ENCODE results near the gene TANGO2.

Gene TANGO2

DNA sequence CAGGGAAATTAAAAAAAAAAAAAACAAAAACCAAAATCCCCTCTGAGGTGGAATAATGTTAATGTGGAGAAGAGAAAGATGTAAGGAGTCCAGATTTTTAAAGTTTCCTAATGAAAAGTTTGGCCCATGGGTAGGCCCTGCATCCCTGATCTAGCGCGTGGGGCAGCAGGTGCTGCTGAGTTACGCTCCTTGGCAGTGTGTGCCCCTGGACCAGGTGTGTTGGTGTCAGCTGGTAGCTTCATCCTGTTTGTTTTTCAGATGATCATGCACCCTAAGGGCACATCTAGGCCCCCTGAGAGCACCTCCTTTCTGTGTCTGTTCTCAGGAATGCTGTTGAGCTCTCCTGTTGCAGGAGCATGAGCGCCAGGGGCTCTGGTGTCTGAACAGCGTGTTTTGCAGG, 65.9 kb downstream of the TANGO2 start:
- no peak for DNase-seq (ENCODE audit: extremely low read depth, low read depth)
- TF ChIP-seq, protein P1, sequence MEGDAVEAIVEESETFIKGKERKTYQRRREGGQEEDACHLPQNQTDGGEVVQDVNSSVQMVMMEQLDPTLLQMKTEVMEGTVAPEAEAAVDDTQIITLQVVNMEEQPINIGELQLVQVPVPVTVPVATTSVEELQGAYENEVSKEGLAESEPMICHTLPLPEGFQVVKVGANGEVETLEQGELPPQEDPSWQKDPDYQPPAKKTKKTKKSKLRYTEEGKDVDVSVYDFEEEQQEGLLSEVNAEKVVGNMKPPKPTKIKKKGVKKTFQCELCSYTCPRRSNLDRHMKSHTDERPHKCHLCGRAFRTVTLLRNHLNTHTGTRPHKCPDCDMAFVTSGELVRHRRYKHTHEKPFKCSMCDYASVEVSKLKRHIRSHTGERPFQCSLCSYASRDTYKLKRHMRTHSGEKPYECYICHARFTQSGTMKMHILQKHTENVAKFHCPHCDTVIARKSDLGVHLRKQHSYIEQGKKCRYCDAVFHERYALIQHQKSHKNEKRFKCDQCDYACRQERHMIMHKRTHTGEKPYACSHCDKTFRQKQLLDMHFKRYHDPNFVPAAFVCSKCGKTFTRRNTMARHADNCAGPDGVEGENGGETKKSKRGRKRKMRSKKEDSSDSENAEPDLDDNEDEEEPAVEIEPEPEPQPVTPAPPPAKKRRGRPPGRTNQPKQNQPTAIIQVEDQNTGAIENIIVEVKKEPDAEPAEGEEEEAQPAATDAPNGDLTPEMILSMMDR (IDR thresholded peaks at IDR 0.05; ENCODE audit: low read depth, low read length): no peak

DNA sequence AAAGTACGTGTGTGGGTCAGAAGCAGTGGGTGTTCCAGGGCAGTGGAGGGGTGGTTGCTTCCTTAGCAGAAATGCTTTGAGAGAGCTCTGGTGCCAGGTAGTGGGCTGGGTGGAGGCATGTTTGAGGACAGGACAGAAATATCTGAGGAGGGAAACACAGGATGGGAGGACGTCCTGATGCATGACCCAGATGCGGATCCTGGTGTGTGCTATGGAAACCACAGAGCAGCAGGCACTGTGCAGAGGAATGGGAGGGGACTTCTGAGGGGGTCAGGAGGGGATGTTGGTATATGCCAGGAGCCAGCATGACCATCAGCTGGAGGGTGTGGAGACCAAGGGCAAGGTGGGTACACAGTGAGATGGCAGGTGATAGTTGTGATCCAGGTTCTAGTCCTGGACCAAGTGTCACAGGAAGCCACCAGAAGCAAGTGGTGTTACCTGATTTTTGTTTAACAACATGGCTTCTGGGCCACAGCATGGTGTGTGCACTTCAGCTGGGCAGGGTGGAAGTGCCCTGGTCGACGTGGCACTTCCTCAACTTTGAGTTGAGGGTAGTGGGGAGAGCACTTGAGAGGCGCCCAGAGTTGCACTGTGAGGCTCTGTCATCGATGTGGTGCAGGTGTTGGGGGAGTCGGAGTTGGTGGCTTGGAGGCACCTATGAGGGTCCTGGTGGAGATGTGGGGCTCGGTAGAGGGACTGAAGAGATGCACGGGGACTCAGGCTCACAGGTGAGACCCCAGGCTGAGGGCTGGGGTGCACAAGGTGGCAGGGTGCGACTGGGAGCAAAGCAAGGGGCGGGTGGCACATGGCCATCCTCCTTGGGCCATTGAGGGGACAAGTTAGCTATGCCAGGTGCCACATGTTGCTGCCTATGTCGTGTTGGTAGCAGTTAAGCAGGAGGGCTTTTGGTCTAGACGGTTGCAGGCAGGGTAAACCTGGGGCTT, 66.7 kb downstream of the TANGO2 start:
- TF ChIP-seq, protein P1 (IDR thresholded peaks at IDR 0.05; ENCODE audit: low read depth, low read length): no peak
- DNase-seq (ENCODE audit: extremely low read depth, low read depth): no peak

DNA sequence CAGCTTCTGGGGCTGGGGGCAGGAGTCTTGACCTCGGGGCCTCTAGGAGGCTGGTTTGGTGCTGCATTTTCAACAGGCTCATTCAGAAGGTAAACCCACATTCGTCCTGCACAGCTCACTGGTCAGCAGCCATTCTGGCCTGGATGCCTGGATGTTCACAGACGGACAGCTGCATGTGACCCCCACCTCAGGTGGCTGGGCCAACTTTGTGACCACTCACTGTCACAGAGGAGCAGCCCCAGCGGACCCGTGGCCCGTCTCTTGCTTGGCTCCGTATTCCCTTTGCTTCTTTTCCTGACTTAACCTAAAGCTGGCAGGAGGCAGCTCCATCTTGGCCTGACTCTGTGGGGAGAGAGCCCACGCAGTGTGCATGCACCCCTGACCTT, 67.3 kb downstream of the TANGO2 start:
- TF ChIP-seq, protein P1 (IDR thresholded peaks at IDR 0.05; ENCODE audit: low read depth, low read length): no peak
- DNase-seq (ENCODE audit: extremely low read depth, low read depth): no peak

DNA sequence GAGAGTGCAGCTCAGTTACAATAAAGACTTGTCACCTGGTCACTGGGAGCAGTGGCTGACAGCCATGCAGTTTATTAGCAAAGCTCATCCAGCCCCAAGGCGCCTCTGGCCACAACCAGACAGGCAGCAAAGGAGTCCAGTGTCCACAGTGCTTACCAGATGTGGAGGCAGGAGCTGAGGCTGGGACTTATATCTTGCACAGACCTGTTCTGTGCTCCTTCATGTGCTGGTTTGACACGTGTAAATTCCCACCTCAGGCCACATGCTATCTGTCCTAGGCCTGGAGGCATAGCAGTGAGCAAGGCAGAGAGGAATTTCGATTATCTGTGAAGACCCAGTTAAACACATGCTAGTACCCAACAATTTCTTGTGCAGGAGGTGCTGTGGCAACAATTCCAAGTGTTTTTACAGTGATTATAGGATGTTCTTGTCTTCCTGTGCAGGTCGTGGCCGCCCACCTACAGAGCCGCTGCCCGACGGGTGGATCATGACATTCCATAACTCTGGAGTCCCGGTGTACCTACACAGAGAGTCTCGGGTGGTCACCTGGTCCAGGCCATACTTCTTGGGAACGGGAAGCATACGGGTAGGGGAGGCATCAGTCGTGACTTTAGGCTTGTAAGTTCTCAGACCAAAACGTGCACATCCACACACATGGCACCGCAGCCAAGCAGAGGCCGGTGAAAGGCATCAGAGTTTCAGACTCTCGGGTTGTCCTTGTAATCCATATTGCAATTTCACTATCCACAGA, 68.5 kb downstream of the TANGO2 start:
- DNase-seq (ENCODE audit: extremely low read depth, low read depth): no peak
- TF ChIP-seq, protein P1 (IDR thresholded peaks at IDR 0.05; ENCODE audit: low read depth, low read length): no peak

DNA sequence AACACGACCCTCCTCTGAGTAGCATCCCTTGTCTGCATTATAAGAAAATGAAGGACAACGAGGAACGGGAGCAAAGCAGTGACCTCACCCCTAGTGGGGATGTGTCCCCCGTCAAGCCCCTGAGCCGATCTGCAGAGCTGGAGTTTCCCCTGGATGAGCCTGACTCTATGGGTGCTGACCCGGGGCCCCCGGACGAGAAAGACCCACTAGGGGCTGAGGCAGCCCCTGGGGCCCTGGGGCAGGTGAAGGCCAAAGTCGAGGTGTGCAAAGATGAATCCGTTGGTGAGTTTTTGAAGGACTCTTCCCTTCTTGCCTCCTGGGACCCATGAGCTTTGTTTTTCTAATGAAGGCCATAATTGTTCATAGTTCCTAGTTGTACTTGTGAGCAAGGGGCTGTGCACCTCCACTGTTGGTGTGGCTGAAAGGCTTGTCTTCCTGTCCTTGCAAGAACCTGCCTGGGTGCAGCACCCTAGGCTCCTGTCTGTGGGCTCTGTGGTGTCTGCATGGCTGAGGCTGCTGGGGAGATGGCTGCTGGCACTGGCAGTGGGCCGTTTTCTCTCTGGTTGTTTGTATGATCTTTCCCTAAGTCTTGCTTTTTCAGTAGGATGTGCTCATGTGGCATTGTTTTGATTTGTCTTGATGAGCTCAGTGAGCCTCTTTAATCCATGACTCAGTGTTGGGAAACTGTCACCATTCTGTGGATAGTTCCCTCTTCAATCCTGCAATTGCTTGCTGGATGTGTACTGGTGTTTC, 69.2 kb downstream of the TANGO2 start:
- DNase-seq (ENCODE audit: extremely low read depth, low read depth): no peak
- TF ChIP-seq, protein P1 (IDR thresholded peaks at IDR 0.05; ENCODE audit: low read depth, low read length): no peak

DNA sequence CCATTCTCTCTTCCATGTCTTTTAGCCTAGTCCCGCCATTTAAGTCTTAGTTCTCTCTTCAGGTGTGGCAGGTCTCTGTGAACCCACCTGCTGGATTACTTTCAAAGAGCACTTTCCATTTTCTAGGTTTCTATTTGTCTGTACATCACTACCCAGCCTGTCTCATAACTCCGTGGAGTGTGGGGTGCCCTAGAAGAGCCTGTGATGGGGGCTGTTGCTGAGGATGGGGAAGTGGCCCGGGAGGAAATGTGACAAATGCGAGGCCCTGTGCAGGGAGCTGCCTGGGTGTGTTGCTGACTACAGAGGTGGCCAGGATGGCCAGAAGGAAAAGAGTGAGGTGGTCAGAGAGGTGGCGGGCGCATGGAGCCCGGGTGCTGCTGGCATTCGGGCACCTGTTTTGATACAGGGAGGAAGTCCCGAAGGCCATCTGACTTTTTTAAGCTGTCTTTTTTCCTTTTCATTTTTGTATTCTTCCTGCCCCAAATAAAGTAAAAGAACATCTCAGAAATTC, 69.9 kb downstream of the TANGO2 start:
- TF ChIP-seq, protein P1 (IDR thresholded peaks at IDR 0.05; ENCODE audit: low read depth, low read length): no peak
- DNase-seq (ENCODE audit: extremely low read depth, low read depth): no peak

Measured in AG09319 (cell line).